A673 (cell line): ENCODE data around the gene RBM42.

Experiments used
- EZH2 ChIP-seq: fragments of 200-600 bp; sonication (generic); IDR thresholded peaks from 2 replicates; pipeline ENCODE4 v1.6.1; 2017; ENCODE audit warnings: borderline replicate concordance, low read depth, mild to moderate bottlenecking, mixed read lengths, antibody characterized with exemption, low read length; ENCODE audit not compliant: poor library complexity, severe bottlenecking
- TF ChIP-seq, protein P1 (sequence below): fragments of 300-800, 200-600 bp; sonication (generic); conservative IDR thresholded peaks from 2 replicates; pipeline ENCODE4 v1.5.1; 2017; ENCODE audit warnings: low read depth, mild to moderate bottlenecking, antibody characterized with exemption, low read length, moderate library complexity, mixed read lengths

DNA sequence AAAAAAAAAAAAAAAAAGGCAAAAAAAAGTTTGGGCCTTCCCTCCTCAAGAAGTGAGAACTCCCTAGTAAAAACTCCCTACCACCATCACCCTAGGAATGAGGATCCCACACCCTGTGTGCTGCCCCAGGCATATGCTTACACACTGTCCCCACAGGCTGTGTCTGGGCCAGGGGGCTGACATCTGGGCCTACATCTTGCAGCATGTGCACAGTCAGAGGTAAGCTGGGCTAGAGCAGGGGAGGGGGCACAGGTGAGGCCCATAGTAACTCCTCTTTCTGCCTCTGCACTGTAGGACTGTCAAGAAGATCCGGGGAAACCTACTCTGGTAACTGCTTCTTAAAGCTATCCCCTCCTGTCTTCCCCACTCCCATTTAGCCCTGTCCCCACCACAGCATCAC lies 15.3 kb upstream of the RBM42 start:
- TF ChIP-seq, protein P1, sequence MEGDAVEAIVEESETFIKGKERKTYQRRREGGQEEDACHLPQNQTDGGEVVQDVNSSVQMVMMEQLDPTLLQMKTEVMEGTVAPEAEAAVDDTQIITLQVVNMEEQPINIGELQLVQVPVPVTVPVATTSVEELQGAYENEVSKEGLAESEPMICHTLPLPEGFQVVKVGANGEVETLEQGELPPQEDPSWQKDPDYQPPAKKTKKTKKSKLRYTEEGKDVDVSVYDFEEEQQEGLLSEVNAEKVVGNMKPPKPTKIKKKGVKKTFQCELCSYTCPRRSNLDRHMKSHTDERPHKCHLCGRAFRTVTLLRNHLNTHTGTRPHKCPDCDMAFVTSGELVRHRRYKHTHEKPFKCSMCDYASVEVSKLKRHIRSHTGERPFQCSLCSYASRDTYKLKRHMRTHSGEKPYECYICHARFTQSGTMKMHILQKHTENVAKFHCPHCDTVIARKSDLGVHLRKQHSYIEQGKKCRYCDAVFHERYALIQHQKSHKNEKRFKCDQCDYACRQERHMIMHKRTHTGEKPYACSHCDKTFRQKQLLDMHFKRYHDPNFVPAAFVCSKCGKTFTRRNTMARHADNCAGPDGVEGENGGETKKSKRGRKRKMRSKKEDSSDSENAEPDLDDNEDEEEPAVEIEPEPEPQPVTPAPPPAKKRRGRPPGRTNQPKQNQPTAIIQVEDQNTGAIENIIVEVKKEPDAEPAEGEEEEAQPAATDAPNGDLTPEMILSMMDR = no peak
- no peak for TF ChIP-seq EZH2
